Stomach (tissue), 4 donors: ENCODE data around the gene KASH5.

Experiments
- EP300 ChIP-seq: sonication (generic); formaldehyde crosslinking; IDR thresholded peaks from one replicate; pipeline ENCODE4 v1.6.1; 2017; ENCODE audit warnings: antibody characterized with exemption
- POLR2A ChIP-seq, 4 donors: fragments of 450-650 bp; IDR thresholded peaks; one replicate each; pipeline ENCODE4 v1.6.1; 2016; ENCODE audit warnings: antibody characterized with exemption in 4 of 4, control low read depth in 2 of 4, mild to moderate bottlenecking in 1 of 4, moderate library complexity in 1 of 4
- POLR2AphosphoS5 ChIP-seq, 3 donors: sonication (generic); formaldehyde crosslinking; IDR thresholded peaks; one replicate each; pipeline ENCODE4 v1.6.1; 2016; ENCODE audit warnings: antibody characterized with exemption in 3 of 3
- TF ChIP-seq, protein P1 (sequence below), 7 experiments: fragments of 450-650 bp in 4 of 7; fragments of 200-600 bp in 3 of 7; sonication (generic) in 3 of 7; IDR thresholded peaks; one replicate each; pipeline ENCODE4 v1.5.1; 2016 to 2019; ENCODE audit warnings: antibody characterized with exemption in 7 of 7, control low read depth in 2 of 7, mild to moderate bottlenecking in 1 of 7

DNA sequence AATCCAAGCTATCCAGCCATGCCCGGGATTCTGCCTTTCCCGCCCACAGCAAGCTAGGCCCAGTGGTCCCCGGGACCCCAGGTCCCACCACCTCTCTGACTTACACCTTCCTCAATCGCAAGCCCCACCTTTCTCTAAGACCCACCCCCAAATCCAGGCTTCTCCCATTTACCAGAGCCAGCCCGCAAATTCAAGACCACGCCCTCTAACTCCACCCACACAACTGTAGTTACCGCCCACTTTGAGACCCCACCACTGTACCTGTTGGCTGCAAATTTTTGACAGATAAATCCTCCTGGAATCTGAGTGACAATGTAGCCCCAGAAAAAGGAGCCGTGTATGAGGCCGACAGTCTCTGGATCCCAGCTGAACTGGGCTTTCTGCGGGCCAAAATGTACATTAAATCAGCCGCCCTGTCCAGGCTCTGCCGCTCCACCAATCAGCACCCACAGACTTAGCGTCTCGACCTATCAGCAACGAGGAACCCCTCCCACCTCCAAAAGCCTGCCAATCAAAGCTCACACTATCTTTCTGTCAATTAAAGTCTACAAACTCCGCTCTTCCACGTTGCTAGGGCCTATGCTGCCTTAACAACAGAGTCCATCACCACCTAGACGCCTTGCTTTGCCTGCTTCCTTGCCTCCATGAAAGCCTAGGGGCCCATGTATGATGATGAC, 47.0 kb downstream of the KASH5 start:
- TF ChIP-seq, protein P1, sequence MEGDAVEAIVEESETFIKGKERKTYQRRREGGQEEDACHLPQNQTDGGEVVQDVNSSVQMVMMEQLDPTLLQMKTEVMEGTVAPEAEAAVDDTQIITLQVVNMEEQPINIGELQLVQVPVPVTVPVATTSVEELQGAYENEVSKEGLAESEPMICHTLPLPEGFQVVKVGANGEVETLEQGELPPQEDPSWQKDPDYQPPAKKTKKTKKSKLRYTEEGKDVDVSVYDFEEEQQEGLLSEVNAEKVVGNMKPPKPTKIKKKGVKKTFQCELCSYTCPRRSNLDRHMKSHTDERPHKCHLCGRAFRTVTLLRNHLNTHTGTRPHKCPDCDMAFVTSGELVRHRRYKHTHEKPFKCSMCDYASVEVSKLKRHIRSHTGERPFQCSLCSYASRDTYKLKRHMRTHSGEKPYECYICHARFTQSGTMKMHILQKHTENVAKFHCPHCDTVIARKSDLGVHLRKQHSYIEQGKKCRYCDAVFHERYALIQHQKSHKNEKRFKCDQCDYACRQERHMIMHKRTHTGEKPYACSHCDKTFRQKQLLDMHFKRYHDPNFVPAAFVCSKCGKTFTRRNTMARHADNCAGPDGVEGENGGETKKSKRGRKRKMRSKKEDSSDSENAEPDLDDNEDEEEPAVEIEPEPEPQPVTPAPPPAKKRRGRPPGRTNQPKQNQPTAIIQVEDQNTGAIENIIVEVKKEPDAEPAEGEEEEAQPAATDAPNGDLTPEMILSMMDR (IDR thresholded peaks at IDR 0.05), result no peak
- TF ChIP-seq POLR2A (IDR thresholded peaks at IDR 0.05), result no peak
- TF ChIP-seq POLR2AphosphoS5 (IDR thresholded peaks at IDR 0.05), result no peak
- TF ChIP-seq EP300, result no peak
